Cerebellar cortex (tissue), 1 donor: ENCODE data around the gene AKAP12.
"Not testable (repeated sequence)": the region's sequence is repeated elsewhere in the genome, so short reads cannot be mapped to it uniquely, and the experiment has no call there.

Experiments
- DNase-seq: peaks from one replicate; pipeline ENCODE4 v3.0.0-alpha.2; 2015; ENCODE audit warnings: low spot score

AKAP12 gene

DNA sequence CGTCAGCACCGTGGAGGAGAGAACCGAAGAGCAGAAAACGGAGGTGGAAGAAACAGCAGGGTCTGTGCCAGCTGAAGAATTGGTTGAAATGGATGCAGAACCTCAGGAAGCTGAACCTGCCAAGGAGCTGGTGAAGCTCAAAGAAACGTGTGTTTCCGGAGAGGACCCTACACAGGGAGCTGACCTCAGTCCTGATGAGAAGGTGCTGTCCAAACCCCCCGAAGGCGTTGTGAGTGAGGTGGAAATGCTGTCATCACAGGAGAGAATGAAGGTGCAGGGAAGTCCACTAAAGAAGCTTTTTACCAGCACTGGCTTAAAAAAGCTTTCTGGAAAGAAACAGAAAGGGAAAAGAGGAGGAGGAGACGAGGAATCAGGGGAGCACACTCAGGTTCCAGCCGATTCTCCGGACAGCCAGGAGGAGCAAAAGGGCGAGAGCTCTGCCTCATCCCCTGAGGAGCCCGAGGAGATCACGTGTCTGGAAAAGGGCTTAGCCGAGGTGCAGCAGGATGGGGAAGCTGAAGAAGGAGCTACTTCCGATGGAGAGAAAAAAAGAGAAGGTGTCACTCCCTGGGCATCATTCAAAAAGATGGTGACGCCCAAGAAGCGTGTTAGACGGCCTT is 110.0 kb downstream of the AKAP12 start:
- no peak for DNase-seq

- DNase-seq, result no peak
Measured at GRCh38 chr6:151350442-151351145, 110.8 kb downstream of the AKAP12 start.

GRCh38 chr6:151351146-151351700 is 111.5 kb downstream of the AKAP12 start:
- DNase-seq, result no peak

DNA sequence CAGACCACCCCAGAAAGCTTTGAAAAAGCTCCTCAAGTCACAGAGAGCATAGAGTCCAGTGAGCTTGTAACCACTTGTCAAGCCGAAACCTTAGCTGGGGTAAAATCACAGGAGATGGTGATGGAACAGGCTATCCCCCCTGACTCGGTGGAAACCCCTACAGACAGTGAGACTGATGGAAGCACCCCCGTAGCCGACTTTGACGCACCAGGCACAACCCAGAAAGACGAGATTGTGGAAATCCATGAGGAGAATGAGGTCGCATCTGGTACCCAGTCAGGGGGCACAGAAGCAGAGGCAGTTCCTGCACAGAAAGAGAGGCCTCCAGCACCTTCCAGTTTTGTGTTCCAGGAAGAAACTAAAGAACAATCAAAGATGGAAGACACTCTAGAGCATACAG is 112.0 kb downstream of the AKAP12 start:
- no peak for DNase-seq

DNA sequence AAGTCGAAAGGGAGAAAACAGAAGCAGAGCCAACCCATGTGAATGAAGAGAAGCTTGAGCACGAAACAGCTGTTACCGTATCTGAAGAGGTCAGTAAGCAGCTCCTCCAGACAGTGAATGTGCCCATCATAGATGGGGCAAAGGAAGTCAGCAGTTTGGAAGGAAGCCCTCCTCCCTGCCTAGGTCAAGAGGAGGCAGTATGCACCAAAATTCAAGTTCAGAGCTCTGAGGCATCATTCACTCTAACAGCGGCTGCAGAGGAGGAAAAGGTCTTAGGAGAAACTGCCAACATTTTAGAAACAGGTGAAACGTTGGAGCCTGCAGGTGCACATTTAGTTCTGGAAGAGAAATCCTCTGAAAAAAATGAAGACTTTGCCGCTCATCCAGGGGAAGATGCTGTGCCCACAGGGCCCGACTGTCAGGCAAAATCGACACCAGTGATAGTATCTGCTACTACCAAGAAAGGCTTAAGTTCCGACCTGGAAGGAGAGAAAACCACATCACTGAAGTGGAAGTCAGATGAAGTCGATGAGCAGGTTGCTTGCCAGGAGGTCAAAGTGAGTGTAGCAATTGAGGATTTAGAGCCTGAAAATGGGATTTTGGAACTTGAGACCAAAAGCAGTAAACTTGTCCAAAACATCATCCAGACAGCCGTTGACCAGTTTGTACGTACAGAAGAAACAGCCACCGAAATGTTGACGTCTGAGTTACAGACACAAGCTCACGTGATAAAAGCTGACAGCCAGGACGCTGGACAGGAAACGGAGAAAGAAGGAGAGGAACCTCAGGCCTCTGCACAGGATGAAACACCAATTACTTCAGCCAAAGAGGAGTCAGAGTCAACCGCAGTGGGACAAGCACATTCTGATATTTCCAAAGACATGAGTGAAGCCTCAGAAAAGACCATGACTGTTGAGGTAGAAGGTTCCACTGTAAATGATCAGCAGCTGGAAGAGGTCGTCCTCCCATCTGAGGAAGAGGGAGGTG is 112.9 kb downstream of the AKAP12 start:
- DNase-seq, result no peak

- DNase-seq, result no peak
Measured at GRCh38 chr6:151353795-151354194, 114.0 kb downstream of the AKAP12 start.

GRCh38 chr6:151356983-151357382 is 117.2 kb downstream of the AKAP12 start:
- DNase-seq, result not testable (repeated sequence)

GRCh38 chr6:151357758-151358436 is 118.1 kb downstream of the AKAP12 start:
- no peak for DNase-seq

- no peak for DNase-seq
Measured at GRCh38 chr6:151358475-151358874, 118.7 kb downstream of the AKAP12 start.

GRCh38 chr6:151359486-151359885 is 119.7 kb downstream of the AKAP12 start:
- no peak for DNase-seq

- DNase-seq, result no peak
Measured at GRCh38 chr6:151365233-151365632, 125.5 kb downstream of the AKAP12 start.

- no peak for DNase-seq
Measured at GRCh38 chr6:151370509-151371078, 130.8 kb downstream of the AKAP12 start.

GRCh38 chr6:151372164-151372563 is 132.4 kb downstream of the AKAP12 start:
- no peak for DNase-seq

GRCh38 chr6:151374036-151374683 is 134.4 kb downstream of the AKAP12 start:
- DNase-seq, result no peak

- no peak for DNase-seq
Measured at GRCh38 chr6:151375833-151376232, 136.1 kb downstream of the AKAP12 start.

DNA sequence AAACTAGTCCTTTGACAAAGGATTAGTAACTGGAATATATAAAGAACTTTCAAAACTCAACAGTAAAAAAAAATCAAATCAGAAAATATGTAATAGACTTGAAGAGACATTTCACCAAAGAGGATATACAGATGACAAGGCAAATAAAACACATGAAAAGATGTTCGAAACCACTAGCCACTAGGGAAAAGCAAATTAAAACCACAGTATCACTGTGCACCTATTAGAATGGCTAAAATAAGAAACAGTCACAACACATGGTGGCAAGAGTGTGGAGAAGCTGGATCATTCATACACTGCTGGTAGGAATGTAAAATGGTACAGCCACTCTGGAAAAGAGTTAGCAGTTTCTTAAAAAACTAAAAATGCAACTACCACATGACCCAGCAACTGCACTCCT is 136.7 kb downstream of the AKAP12 start:
- DNase-seq, result no peak

GRCh38 chr6:151377095-151377494 is 137.3 kb downstream of the AKAP12 start:
- DNase-seq, result no peak

GRCh38 chr6:151379933-151380847 is 140.4 kb downstream of the AKAP12 start:
- DNase-seq, result peak; percentile 37

DNA sequence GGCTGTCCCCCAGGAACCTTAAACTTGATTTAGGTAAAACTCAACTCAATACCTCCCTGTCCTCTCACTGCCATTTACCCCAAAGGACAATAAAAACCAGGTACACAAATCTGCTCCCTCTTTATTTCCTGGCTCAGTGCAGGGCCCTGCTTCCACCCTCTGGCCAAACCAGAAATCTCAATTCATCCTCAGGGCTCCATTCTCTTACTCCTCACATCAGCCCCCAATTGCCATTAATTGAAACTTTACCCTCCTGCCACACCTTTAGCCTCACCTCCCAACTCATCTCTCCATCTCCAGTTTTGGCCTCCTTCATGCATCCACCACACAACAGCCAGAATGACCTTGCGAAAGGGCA is 141.1 kb downstream of the AKAP12 start:
- DNase-seq, result no peak

GRCh38 chr6:151381722-151382121 is 142.0 kb downstream of the AKAP12 start:
- DNase-seq, result no peak
